ENCODE measurements around the gene GLO1. TPM values are rescaled to one million over a fixed set of nuclear protein-coding genes. Genes with fewer than 3 reads are reported as not detected.

GLO1 gene
- 102 and 113 TPM in 2 replicates for total RNA-seq

GRCh38 chr6:38702558-38703397 lies at the start of gene GLO1:
GLO1 (minus strand) TSS chr6:38703145; CDS start chr6:38703054, 91 bp downstream.

GRCh38 chr6:38715016-38715689 lies 12.2 kb upstream of the GLO1 start, which contains the start of gene DNAH8:
DNAH8 (plus strand) TSS chr6:38715311; CDS start chr6:38722810, 7,499 bp downstream.

GRCh38 chr6:38639498-38640215 lies 63.3 kb downstream of the GLO1 start, which contains the start of gene BTBD9:
BTBD9 (minus strand) TSS chr6:38639929.

Other genes starting within 250 kb of the GLO1 start
- 12.1 and 12.2 TPM in 2 replicates for gene BTBD9, start 63.2 kb downstream of the GLO1 start, total RNA-seq
- gene DNAH8, start 12.2 kb upstream of the GLO1 start, total RNA-seq: under 0.01 TPM in 2 replicates